Gastroesophageal sphincter (tissue), 3 donors: ENCODE results near the gene MPPED1.

Source experiments
- EP300 ChIP-seq: sonication (generic); formaldehyde crosslinking; IDR thresholded peaks from one replicate; pipeline ENCODE4 v1.6.1; 2017; ENCODE audit warnings: antibody characterized with exemption, mild to moderate bottlenecking
- POLR2A ChIP-seq, 2 donors: fragments of 450-650 bp; IDR thresholded peaks; one replicate each; pipeline ENCODE4 v1.6.1; 2017; ENCODE audit warnings: antibody characterized with exemption in 2 of 2, mild to moderate bottlenecking in 2 of 2, moderate library complexity in 1 of 2
- POLR2AphosphoS5 ChIP-seq: sonication (generic); formaldehyde crosslinking; IDR thresholded peaks from one replicate; pipeline ENCODE4 v1.6.1; 2017; ENCODE audit warnings: antibody characterized with exemption
- TF ChIP-seq, protein P1 (sequence below), 4 experiments: fragments of 200-600 bp in 2 of 4; fragments of 450-650 bp in 2 of 4; sonication (generic) in 1 of 4; IDR thresholded peaks; one replicate each; pipeline ENCODE4 v1.5.1; 2017 to 2019; ENCODE audit warnings: antibody characterized with exemption in 4 of 4, mild to moderate bottlenecking in 2 of 4, moderate library complexity in 2 of 4

DNA sequence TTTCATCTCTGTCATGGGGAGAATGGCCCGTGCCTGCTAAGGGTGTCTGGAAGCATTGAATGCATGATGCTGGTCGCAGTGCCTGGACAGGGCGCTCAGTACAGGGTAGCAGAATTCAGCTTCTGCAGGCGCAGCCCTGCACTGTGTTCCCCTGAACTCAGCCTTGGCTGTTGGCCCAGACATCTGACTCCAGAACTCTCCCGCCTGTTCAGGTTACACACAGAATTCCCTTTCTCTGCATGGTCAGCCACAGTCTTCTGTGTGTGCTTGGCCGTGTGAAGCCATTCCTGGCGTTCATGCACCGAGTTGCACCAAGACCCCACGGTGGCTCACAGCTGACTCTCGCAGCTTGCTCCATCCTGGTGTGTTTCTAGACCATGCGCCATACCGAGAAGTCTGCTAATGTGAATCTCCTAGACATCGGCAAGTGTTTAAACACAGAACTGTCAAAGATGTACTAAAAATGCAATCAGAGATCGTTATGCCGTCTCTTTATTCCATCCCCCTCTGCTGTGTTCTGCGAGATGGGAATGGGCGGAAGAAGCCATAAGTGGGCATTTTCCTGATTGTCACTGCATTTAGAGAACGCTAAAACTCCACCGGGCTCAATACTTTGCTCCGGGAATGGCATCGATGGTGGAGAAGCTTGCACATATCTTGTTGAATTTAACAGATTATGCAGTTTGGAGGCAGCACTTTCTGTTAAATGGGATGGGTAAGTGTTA lies 55.6 kb downstream of the MPPED1 start:
- TF ChIP-seq POLR2AphosphoS5: no peak
- TF ChIP-seq, protein P1, sequence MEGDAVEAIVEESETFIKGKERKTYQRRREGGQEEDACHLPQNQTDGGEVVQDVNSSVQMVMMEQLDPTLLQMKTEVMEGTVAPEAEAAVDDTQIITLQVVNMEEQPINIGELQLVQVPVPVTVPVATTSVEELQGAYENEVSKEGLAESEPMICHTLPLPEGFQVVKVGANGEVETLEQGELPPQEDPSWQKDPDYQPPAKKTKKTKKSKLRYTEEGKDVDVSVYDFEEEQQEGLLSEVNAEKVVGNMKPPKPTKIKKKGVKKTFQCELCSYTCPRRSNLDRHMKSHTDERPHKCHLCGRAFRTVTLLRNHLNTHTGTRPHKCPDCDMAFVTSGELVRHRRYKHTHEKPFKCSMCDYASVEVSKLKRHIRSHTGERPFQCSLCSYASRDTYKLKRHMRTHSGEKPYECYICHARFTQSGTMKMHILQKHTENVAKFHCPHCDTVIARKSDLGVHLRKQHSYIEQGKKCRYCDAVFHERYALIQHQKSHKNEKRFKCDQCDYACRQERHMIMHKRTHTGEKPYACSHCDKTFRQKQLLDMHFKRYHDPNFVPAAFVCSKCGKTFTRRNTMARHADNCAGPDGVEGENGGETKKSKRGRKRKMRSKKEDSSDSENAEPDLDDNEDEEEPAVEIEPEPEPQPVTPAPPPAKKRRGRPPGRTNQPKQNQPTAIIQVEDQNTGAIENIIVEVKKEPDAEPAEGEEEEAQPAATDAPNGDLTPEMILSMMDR (IDR thresholded peaks at IDR 0.05): no peak
- no peak for TF ChIP-seq POLR2A (IDR thresholded peaks at IDR 0.05)
- TF ChIP-seq EP300: no peak
